Kidney (tissue), 14 donors: ENCODE results near the gene STK35. TPM values are rescaled to one million over a fixed set of nuclear protein-coding genes. Genes with fewer than 3 reads are reported as not detected.

Source experiments
- DNase-seq, 5 donors: peaks; one replicate each; pipeline ENCODE4 v3.0.0-alpha.2; 2013 to 2020
- FAIRE-seq: peaks from 2 replicates; lab custom pipeline; 2012; peaks lifted over from hg19 to GRCh38; lab: Jason Lieb, UNC
- H3K27ac ChIP-seq, 2 donors: one replicate each; pipeline ENCODE4 v1.7.0; 2013; ENCODE audit warnings: low read depth in 2 of 2, low read length in 2 of 2, inconsistent platforms in 1 of 2
- H3K27me3 ChIP-seq: one replicate; pipeline ENCODE4 v1.7.1; 2013; ENCODE audit warnings: low read length, inconsistent platforms; ENCODE audit not compliant: control insufficient read depth, insufficient read depth
- H3K36me3 ChIP-seq, 3 donors: one replicate each; pipeline versions ENCODE4 v1.7.0 to v1.7.1; 2013; ENCODE audit warnings: low read length in 3 of 3, control low read depth in 1 of 3, inconsistent platforms in 1 of 3; ENCODE audit not compliant: insufficient read depth in 3 of 3, control insufficient read depth in 2 of 3
- H3K4me1 ChIP-seq, 3 donors: one replicate each; pipeline versions ENCODE4 v1.7.0 to v1.7.1; 2013; ENCODE audit warnings: low read length in 3 of 3, inconsistent platforms in 1 of 3, low read depth in 1 of 3; ENCODE audit not compliant: control insufficient read depth in 2 of 3, insufficient read depth in 2 of 3
- H3K4me3 ChIP-seq, 3 donors: one replicate each; pipeline versions ENCODE4 v1.7.0 to v1.8.1; 2013; ENCODE audit warnings: low read length in 3 of 3, control low read depth in 1 of 3, inconsistent platforms in 1 of 3
- H3K9ac ChIP-seq, 3 donors: one replicate each; pipeline versions ENCODE4 v1.7.0 to v1.7.1; 2013; ENCODE audit warnings: low read length in 3 of 3, control low read depth in 1 of 3, inconsistent platforms in 1 of 3
- H3K9me3 ChIP-seq, 3 donors: one replicate each; pipeline versions ENCODE4 v1.7.0 to v1.7.1; 2013; ENCODE audit warnings: low read length in 3 of 3, control low read depth in 1 of 3, inconsistent platforms in 1 of 3; ENCODE audit not compliant: control insufficient read depth in 2 of 3, insufficient read depth in 1 of 3
- CTCF ChIP-seq: IDR thresholded peaks from 3 replicates; pipeline ENCODE4 v1.5.1; 2012; ENCODE audit warnings: mild to moderate bottlenecking, moderate library complexity, borderline replicate concordance; ENCODE audit not compliant: insufficient read depth; ENCODE audit errors: extremely low read depth
- intact Hi-C: fragments of 100-400 bp; cut with DNase I; formaldehyde crosslinking; loops from one replicate; pipeline ENCODE4 v1.11.1; 2022
- polyA plus RNA-seq: library from polyadenylated mRNA; stranded (reverse); fragments of 350-450 nt; fragmentation: Illumina TruSeq; extraction: RNeasy Lipid Tissue Mini Kit (QIAGEN cat#74804); gene quantifications from one replicate; pipeline ENCODE4 v1.2.3, GENCODE V29; 2014; ENCODE audit warnings: low read depth, low replicate concordance; ENCODE audit not compliant: insufficient read depth
- total RNA-seq: library from RNA; stranded (reverse); fragmentation: NEBNext Ultra II Directional; extraction: Animal tissue kit (Norgen Biotek cat#: 25700); gene quantifications from one replicate; pipeline ENCODE4 v1.2.1, GENCODE V29; 2021
- donor health status: control.
- donor health status: control.
- donor health status: control.
- donor health status: control.
- donor health status: control.
- donor health status: DM: yes; HTN: yes; CAD: no.
- donor health status: Normal renal cell carcinoma (clear cell type).

The STK35 gene
- total and polyA plus RNA-seq, 2 donors from 2014 or later: 3.7 to 16.5 TPM

GRCh38 chr20:2195614-2196013 lies 94.0 kb downstream of the STK35 start:
- H3K27ac ChIP-seq: no peak overlapping the region
- no peak for TF ChIP-seq CTCF
- no peak overlapping the region for H3K9ac ChIP-seq
- intact Hi-C loops: no loop called here
- H3K36me3 ChIP-seq: no peaks in the 10 kb centered on the region
- H3K9me3 ChIP-seq: no peaks in the 10 kb centered on the region
- H3K4me1 ChIP-seq: no peaks in the 10 kb centered on the region
- no peak overlapping the region for H3K4me3 ChIP-seq
- no peaks in the 10 kb centered on the region for H3K27me3 ChIP-seq
- FAIRE-seq (no peak), DNase-seq (no peak)

GRCh38 chr20:2197166-2197565 lies 95.5 kb downstream of the STK35 start:
- no peak overlapping the region for H3K9ac ChIP-seq
- TF ChIP-seq CTCF: no peak
- H3K4me1 ChIP-seq: no peaks in the 10 kb centered on the region
- no peak for FAIRE-seq
- H3K9me3 ChIP-seq: no peaks in the 10 kb centered on the region
- no peak overlapping the region for H3K4me3 ChIP-seq
- intact Hi-C loops: no loop called here
- H3K27me3 ChIP-seq: no peaks in the 10 kb centered on the region
- no peak for DNase-seq
- H3K27ac ChIP-seq: no peak overlapping the region
- H3K36me3 ChIP-seq: no peaks in the 10 kb centered on the region

Other genes starting within 250 kb of the STK35 start
- 46.6 TPM for gene SIRPA, start 206.4 kb upstream of the STK35 start, total RNA-seq
- gene SIRPA, start 206.4 kb upstream of the STK35 start, polyA plus RNA-seq: 24.7 TPM
- gene PDYN, start 107.8 kb upstream of the STK35 start, total RNA-seq: not detected
- gene PDYN, start 107.8 kb upstream of the STK35 start, polyA plus RNA-seq: not detected
- 0.13 TPM for gene TGM3, start 194.2 kb downstream of the STK35 start, total RNA-seq
- not detected for gene TGM3, start 194.2 kb downstream of the STK35 start, polyA plus RNA-seq